IPS-NIHi7 (cell line): Measurements from ENCODE around the gene SPACA6.

ENCODE experiments used
- DNase-seq: peaks from one replicate; pipeline ENCODE4 v3.0.0; 2012; ENCODE audit warnings: mixed read lengths; ENCODE audit errors: extremely low spot score

Gene SPACA6

DNA sequence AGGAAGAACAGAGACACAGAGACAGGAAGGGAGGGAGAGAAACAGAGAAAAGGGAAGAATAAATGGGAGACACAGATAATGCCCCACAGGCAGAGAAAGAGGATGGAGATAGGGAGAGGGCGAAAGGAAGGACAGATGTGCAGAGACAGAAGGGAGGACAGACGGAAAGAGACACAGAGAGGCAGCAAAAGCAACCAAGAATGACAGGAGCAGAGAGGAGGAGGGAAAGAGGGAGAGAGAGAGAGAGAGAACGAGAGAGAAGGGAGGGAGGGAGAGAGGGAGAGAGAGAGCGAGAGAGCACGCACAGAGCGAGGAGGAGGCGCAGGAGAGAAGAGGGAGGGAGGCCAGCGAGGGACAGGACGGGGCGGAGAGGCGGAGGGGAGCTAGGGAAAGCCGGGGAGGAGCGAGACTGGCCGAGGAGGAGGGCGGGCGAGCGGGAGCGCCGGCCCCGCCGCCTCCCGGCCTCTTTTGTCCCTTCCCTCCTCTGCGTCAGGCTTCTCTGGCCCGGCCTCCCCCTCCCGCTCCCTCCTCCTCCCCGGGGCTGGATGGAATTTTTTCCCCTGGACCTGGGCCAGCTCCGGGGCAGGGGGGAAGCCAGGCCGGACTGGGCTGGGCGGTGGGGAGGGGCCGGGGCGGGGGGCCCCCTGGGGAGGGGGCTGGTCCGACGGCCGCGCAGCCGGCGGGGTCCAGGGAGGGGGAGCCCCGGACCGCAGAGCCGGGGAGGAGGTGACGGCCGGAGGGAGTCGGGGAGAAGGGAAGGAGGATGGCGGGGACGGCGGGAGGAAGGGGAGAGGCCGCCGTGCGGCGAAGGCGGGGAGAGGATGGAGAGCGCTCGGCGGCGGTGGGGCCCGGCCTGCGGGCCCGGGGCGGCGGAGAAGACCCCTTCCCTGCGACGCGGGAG lies 4.2 kb upstream of the SPACA6 start:
- DNase-seq: peak; percentile 57

DNA sequence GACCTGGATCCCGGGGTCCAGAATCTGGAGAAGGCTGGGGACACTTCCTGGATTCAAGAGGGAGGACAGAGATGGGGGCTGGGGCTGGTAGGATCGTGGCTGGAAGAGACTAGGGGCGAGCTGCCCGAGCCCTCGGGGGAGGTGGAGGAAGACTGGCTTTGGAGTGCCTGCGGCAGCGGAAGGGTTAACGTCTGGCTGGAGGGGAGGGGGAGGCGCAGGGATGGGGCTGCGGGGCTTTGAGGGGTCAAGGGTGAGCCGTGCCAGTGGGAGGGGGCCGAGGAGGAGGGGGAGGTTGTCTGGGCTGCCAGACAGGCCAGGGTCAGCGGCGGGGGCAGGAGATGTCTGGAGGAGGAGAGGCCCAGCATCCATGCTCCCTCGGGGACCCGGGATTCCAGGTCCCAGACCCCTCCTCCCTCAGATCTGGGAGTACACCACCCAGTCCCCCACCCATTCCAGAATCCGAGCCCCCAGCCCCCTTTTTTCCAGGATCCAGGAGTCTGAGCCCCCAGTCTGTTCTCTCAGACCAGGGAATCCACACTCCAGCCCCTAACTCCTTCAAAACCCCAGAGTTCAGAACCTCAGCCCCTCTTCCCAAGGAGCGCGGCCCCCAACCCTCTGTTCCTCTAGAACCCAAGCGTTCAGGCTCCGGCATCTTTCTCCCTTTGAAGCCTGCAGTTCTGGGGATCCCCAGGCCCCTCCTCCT lies 3.2 kb upstream of the SPACA6 start:
- peak; percentile 64 for DNase-seq

- peak; percentile 58 for DNase-seq
Observed at GRCh38 chr19:51690454-51691073, 2.6 kb upstream of the SPACA6 start.

DNA sequence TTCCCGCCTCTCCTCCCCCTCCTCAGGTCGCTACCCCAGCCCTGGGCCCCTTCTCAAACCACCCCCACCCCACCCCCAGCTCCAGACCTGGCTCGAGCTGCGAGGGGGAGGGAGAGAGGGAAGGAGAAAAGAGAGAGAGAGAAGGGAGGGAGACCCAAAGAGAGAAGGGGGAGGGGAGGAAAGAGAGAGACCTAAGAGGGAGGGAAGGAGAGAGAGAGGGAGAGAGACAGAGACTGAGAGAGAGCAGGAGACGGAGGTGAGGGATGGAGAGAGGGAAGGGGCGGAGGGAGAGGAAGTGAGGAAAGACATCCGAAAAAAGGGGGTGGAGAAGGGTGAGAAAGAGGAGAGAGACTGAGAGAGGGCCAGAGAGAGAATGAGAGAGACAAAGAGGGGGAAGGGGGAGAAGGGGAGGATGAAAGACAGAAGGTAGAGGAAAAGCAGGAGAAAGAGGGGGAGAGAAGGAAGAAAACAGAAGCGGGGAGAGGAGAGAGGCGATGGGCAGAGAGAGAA lies 2.0 kb upstream of the SPACA6 start:
- DNase-seq: no peak

- no peak for DNase-seq
Observed at GRCh38 chr19:51691584-51692428, 1.3 kb upstream of the SPACA6 start.

DNA sequence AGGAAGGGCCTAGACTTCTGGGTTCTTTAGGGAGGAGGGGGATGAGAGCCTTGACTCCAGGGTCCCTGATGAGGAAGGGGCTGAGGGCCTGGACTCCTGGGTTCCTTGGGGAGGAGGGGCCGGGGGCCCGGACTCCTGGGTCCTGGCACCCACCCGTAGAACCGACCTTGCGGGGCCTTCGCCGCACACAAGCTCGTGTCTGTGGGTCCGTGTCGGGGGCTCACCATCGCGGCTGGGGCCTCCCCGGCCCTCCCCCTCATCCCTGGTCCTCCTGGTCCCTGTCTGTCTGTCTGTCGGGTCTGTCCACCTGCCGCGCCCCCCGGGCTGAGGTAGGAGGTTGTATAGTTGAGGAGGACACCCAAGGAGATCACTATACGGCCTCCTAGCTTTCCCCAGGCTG lies 662 bp upstream of the SPACA6 start:
- no peak for DNase-seq

DNA sequence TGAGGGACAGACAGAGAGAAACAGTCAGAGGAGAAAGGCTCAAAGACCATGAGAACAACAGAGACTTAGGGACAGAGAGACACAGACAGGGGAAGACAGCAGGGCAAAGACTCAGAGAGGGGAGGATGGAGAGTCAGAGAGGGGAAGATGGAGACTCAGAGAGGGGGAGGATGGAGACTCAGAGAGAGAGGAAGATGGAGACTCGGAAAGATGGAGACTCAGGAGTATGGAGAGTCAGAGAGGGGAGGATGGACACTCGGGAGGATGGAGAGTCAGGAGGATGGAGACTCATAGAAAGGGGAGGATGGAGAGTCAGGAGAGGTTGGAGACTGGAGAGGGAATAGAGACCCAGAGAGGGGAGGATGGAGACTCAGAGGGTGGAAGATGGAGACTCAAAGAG lies 689 bp downstream of the SPACA6 start:
- no peak for DNase-seq

GRCh38 chr19:51694318-51695085 lies 1.4 kb downstream of the SPACA6 start:
- no peak for DNase-seq

- DNase-seq: no peak
Observed at GRCh38 chr19:51695088-51695487, 2.0 kb downstream of the SPACA6 start.

DNA sequence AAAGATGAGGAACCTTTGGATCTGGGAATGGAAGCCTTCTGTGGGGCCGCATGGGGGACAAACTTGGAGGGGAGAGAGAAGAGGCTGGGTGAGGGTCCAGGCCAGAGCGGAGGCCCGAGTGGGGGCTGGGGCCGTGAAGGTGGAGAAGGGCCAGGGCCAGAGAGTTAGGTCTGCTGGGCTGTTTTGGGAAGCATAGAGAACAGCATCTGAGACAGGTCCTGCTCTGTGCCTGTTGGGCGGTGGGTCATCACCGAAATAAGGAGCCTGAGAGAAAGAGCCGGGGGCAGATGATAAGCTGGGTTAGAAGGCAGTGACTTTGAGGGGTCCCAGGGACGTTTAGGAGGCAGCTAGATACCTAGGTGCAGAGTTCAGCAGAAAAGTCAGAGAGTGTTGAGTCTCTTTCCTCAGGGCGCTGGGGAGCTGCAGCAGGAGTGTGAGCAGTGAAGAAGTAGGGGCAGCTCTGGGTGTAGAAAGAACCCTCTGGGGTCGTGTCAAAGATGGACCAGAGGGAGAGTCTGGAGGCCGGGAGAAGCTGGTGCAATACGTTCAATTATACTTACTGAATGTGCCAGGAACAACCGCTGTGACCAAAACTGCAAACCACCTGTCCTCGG lies 2.7 kb downstream of the SPACA6 start:
- DNase-seq: no peak

- DNase-seq: no peak
Observed at GRCh38 chr19:51696606-51697005, 3.5 kb downstream of the SPACA6 start.

- no peak for DNase-seq
Observed at GRCh38 chr19:51697169-51697776, 4.1 kb downstream of the SPACA6 start.

DNA sequence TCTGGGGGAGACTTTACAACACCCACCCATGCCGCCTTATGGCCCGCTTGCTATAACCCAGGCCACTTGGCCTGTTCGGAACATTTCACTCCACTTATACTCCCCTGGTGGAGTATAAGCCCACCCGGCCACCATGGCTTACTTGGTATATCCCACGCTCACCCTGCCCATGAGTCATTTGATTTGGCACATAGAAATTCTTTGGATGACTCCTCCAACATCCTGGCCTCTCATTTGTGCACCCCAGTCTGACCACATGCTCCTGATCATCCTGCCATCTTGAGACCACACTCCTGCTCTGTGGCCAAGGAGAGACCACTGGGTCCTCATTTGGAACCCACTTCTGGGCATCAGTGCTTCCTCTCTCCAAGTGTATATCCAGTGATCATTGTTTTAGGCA lies 5.2 kb downstream of the SPACA6 start:
- DNase-seq: no peak

GRCh38 chr19:51699170-51699569 lies 6.0 kb downstream of the SPACA6 start:
- DNase-seq: no peak

GRCh38 chr19:51701468-51702100 lies 8.5 kb downstream of the SPACA6 start:
- DNase-seq: no peak

DNA sequence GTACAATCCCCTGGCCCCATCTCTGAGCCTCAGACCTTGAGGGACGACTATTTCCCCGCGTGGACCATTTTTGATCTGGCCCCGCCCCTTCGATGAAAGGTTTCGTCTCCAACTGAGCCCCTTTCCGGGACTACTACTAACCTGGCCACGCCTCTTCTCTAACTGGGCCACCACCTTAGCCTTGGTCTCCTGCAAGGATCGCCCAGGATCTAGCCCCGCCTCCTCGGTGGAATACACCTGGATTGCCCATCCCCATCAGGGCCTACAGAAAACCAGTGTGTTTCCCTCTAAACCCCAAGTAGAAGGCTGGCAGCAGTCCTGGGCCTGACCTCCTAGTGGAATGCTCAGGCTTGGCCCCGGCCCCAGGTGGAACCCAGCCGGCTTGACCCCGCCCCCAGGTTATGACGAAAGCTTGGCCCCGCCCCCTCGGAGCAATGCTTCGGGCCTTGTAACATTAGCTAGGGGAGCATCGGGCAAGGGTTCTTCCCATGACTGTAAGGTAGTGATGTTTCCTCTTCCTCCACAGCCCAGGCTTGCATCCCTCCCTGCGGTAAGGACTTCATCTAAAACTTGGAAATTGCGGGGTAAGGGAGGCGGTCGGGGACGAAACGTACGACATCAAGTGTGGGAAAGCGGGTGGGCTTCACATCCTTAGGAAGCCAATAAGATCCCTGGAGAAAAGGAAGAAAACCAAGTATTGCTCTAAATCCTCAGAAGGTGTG lies 9.1 kb downstream of the SPACA6 start:
- DNase-seq: peak; percentile 86

- peak; percentile 79 for DNase-seq
Observed at GRCh38 chr19:51702825-51703574, 9.9 kb downstream of the SPACA6 start.
